ENCODE data around the gene ABCA5. TPM values are rescaled to one million over a fixed set of nuclear protein-coding genes. Genes with fewer than 3 reads are reported as not detected.
"Not testable (repeated sequence)": the region's sequence is repeated elsewhere in the genome, so short reads cannot be mapped to it uniquely, and the experiment has no call there.

The ABCA5 gene
- polyA plus RNA-seq, 1 experiment = 6.5 TPM

GRCh38 chr17:69213059-69213813 is 113.7 kb downstream of the ABCA5 start:
- POLR2A ChIA-PET = no interaction called here
- Histone ChIP-seq H3K36me3 (ENCODE audit: control insufficient read depth, insufficient read depth, low read length) (no peaks in the 10 kb centered on the region), H3K4me3 (ENCODE audit: low read depth, low read length) (no peak overlapping the region), H3K27me3 (ENCODE audit: control insufficient read depth, insufficient read depth, low read length) (no peaks in the 10 kb centered on the region)
- TF ChIP-seq CTCF (IDR thresholded peaks at IDR 0.05; ENCODE audit: insufficient read depth, low read depth, low read length) = no peak
- no peak for DNase-seq (ENCODE audit: low read depth)
- CTCF ChIA-PET = interaction anchor here (0.7 kb wide), 2 partner anchors 11 to 13 kb away, joined by 3 read pairs; no protein-coding TSS in a partner anchor

GRCh38 chr17:69208640-69209039 is 118.3 kb downstream of the ABCA5 start:
- ChIA-PET CTCF (interaction anchor here (0.7 to 1.0 kb wide), 3 partner anchors 9 to 38 kb away, joined by 3 read pairs; no protein-coding TSS in a partner anchor), POLR2A (no interaction called here)
- DNase-seq (ENCODE audit: low read depth) = no peak
- H3K36me3 ChIP-seq (ENCODE audit: control insufficient read depth, insufficient read depth, low read length) = no peaks in the 10 kb centered on the region
- H3K4me3 ChIP-seq (ENCODE audit: low read depth, low read length) = no peak overlapping the region
- no peak for TF ChIP-seq CTCF (IDR thresholded peaks at IDR 0.05; ENCODE audit: insufficient read depth, low read depth, low read length)
- no peaks in the 10 kb centered on the region for H3K27me3 ChIP-seq (ENCODE audit: control insufficient read depth, insufficient read depth, low read length)

GRCh38 chr17:69207151-69207550 is 119.8 kb downstream of the ABCA5 start:
- Histone ChIP-seq H3K36me3 (ENCODE audit: control insufficient read depth, insufficient read depth, low read length) (no peaks in the 10 kb centered on the region), H3K4me3 (ENCODE audit: low read depth, low read length) (no peak overlapping the region), H3K27me3 (ENCODE audit: control insufficient read depth, insufficient read depth, low read length) (no peaks in the 10 kb centered on the region)
- no peak for TF ChIP-seq CTCF (IDR thresholded peaks at IDR 0.05; ENCODE audit: insufficient read depth, low read depth, low read length)
- POLR2A ChIA-PET = no interaction called here
- no peak for DNase-seq (ENCODE audit: low read depth)
- CTCF ChIA-PET = no interaction called here

GRCh38 chr17:69198238-69198637 is 128.7 kb downstream of the ABCA5 start:
- H3K36me3 ChIP-seq (ENCODE audit: control insufficient read depth, insufficient read depth, low read length) = no peaks in the 10 kb centered on the region
- TF ChIP-seq CTCF (IDR thresholded peaks at IDR 0.05; ENCODE audit: insufficient read depth, low read depth, low read length) = no peak
- no peaks in the 10 kb centered on the region for H3K27me3 ChIP-seq (ENCODE audit: control insufficient read depth, insufficient read depth, low read length)
- H3K4me3 ChIP-seq (ENCODE audit: low read depth, low read length) = no peak overlapping the region
- POLR2A ChIA-PET = no interaction called here
- no peak for DNase-seq (ENCODE audit: low read depth)
- CTCF ChIA-PET = no interaction called here

GRCh38 chr17:69196105-69196653 is 130.8 kb downstream of the ABCA5 start:
- CTCF ChIA-PET, POLR2A ChIA-PET: not testable (repeated sequence)

More at GRCh38 chr17:69196105-69196653, 130.8 kb downstream of the ABCA5 start:
- H3K4me3 ChIP-seq (ENCODE audit: low read depth, low read length); H3K36me3 ChIP-seq (ENCODE audit: control insufficient read depth, insufficient read depth, low read length); H3K27me3 ChIP-seq (ENCODE audit: control insufficient read depth, insufficient read depth, low read length); DNase-seq (ENCODE audit: low read depth): not testable (repeated sequence)

Small RNA genes lying within 50 kb of the gene (small RNA-seq; reads per million reads assigned to genes)
- gene RF00561 (ENCODE audit: insufficient read length, low read depth, low replicate concordance) (not detected), gene SNRPGP4 (ENCODE audit: insufficient read length, low read depth, low replicate concordance) (not detected)

Other genes with a start within 250 kb of the ABCA5 start
- 0.22 and 0.59 TPM in 2 replicates for gene ABCA6, start 185.2 kb downstream of the ABCA5 start, polyA plus RNA-seq (2011; rRNA removed)
- 0.31 and 0.47 TPM in 2 replicates for gene ABCA10, start 98.3 kb downstream of the ABCA5 start, polyA plus RNA-seq (2011; rRNA removed)
- 1.2 and 2.8 TPM in 2 replicates for gene MAP2K6, start 87.6 kb upstream of the ABCA5 start, polyA plus RNA-seq (2011; rRNA removed)

Data from BJ (cell line).